ENCODE data around the gene OPRM1.

GRCh38 chr6:154111025-154111424 is 72.0 kb downstream of the OPRM1 start:
- TF ChIP-seq CTCF (IDR thresholded peaks at IDR 0.05): no peak
- TF ChIP-seq POLR2A (IDR thresholded peaks at IDR 0.05): no peak

All from body of pancreas (tissue), 4 donors.